Activated B cell treated with CpG ODN at 0.5 μM for 24 hours (primary cell): ENCODE measurements around the gene KCNK3. TPM values are rescaled to one million over a fixed set of nuclear protein-coding genes. Genes with fewer than 3 reads are reported as not detected.
"Not testable (repeated sequence)": the region's sequence is repeated elsewhere in the genome, so short reads cannot be mapped to it uniquely, and the experiment has no call there.

Experiments used
- ATAC-seq: fragments of 200-7000 bp; cut with Tn5 transposase; one replicate; pipeline ENCODE4 v1.10.0; 2021; ENCODE audit warnings: low read depth, mild to moderate bottlenecking, moderate library complexity
- CTCF ChIA-PET: fragments of 350-600 bp; sonication (Branson Sonifier 250); formaldehyde crosslinking; loops from one replicate; lab custom pipeline; 2021; ENCODE audit warnings: antibody characterized with exemption; lab: Charles Lee
- POLR2A ChIA-PET: fragments of 350-600 bp; sonication (Branson Sonifier 250); formaldehyde crosslinking; loops from one replicate; lab custom pipeline; 2021; ENCODE audit warnings: antibody characterized with exemption; lab: Charles Lee
- DNase-seq: peaks from one replicate; pipeline ENCODE4 v3.0.0; 2022
- H3K27ac Mint-ChIP-seq: one replicate; pipeline ENCODE4 v1.8.0; 2020; ENCODE audit warnings: mixed read lengths
- H3K27me3 Mint-ChIP-seq: one replicate; pipeline ENCODE4 v1.8.0; 2021; ENCODE audit warnings: mixed read lengths
- H3K36me3 Mint-ChIP-seq: one replicate; pipeline ENCODE4 v1.8.0; 2021; ENCODE audit warnings: low read depth, mixed read lengths
- H3K4me1 Mint-ChIP-seq: one replicate; pipeline ENCODE4 v1.8.0; 2021; ENCODE audit warnings: mixed read lengths
- H3K4me3 Mint-ChIP-seq: one replicate; pipeline ENCODE4 v1.8.0; 2020; ENCODE audit warnings: mild to moderate bottlenecking, mixed read lengths
- H3K9me3 Mint-ChIP-seq: one replicate; pipeline ENCODE4 v1.8.0; 2020; ENCODE audit warnings: mixed read lengths
- CTCF ChIP-seq: fragments of 200-600 bp; IDR thresholded peaks from one replicate; pipeline ENCODE4 v1.8.0; 2022; ENCODE audit warnings: antibody characterized with exemption, mild to moderate bottlenecking
- intact Hi-C: fragments of 100-400 bp; cut with micrococcal nuclease; formaldehyde crosslinking; loops from one replicate; pipeline ENCODE4 v1.15.1; 2024
- total RNA-seq: library from RNA; stranded (reverse); gene quantifications from 2 replicates; pipeline ENCODE4 v1.2.3, GENCODE V29; 2022

Gene KCNK3
- total RNA-seq, 1 donor from 2014 or later: not detected

- H3K27ac Mint-ChIP-seq: no peak overlapping the region
- peaks cover 13% of the 10 kb centered on the region for H3K27me3 Mint-ChIP-seq
- H3K36me3 Mint-ChIP-seq: no peaks in the 10 kb centered on the region
- no peak for TF ChIP-seq CTCF
- no peak overlapping the region for H3K4me3 Mint-ChIP-seq
- no peaks in the 10 kb centered on the region for H3K4me1 Mint-ChIP-seq
- CTCF ChIA-PET: no interaction called here
- POLR2A ChIA-PET: no interaction called here
- no peak for ATAC-seq
- no peak for DNase-seq
- intact Hi-C loops: no loop called here
- H3K9me3 Mint-ChIP-seq: no peaks in the 10 kb centered on the region
Measured at GRCh38 chr2:26651799-26652198, 40.7 kb upstream of the KCNK3 start.

- H3K27me3 Mint-ChIP-seq: peaks cover 13% of the 10 kb centered on the region
- H3K9me3 Mint-ChIP-seq: no peaks in the 10 kb centered on the region
- no peak overlapping the region for H3K4me3 Mint-ChIP-seq
- DNase-seq: no peak
- no peaks in the 10 kb centered on the region for H3K4me1 Mint-ChIP-seq
- POLR2A ChIA-PET: no interaction called here
- CTCF ChIA-PET: no interaction called here
- ATAC-seq: no peak
- H3K36me3 Mint-ChIP-seq: no peaks in the 10 kb centered on the region
- no peak overlapping the region for H3K27ac Mint-ChIP-seq
- no peak for TF ChIP-seq CTCF
- intact Hi-C loops: no loop called here
Measured at GRCh38 chr2:26652361-26653041, 40.0 kb upstream of the KCNK3 start.

GRCh38 chr2:26653207-26654060 is 39.1 kb upstream of the KCNK3 start:
- H3K36me3 Mint-ChIP-seq: no peaks in the 10 kb centered on the region
- H3K4me1 Mint-ChIP-seq: no peaks in the 10 kb centered on the region
- intact Hi-C loops: no loop called here
- no peak for TF ChIP-seq CTCF
- ATAC-seq: no peak
- CTCF ChIA-PET: no interaction called here
- H3K27ac Mint-ChIP-seq: no peak overlapping the region
- no peak for DNase-seq
- POLR2A ChIA-PET: no interaction called here
- no peak overlapping the region for H3K4me3 Mint-ChIP-seq
- H3K27me3 Mint-ChIP-seq: peaks cover 13% of the 10 kb centered on the region
- peaks cover 2% of the 10 kb centered on the region for H3K9me3 Mint-ChIP-seq

GRCh38 chr2:26654061-26654340 is 38.5 kb upstream of the KCNK3 start:
- Mint-ChIP-seq H3K4me3 (no peak overlapping the region), H3K9me3 (peaks cover 3% of the 10 kb centered on the region), H3K4me1 (no peaks in the 10 kb centered on the region), H3K36me3 (no peaks in the 10 kb centered on the region), H3K27me3 (peaks cover 18% of the 10 kb centered on the region), H3K27ac (no peak overlapping the region)
- CTCF ChIA-PET: no interaction called here
- TF ChIP-seq CTCF: no peak
- DNase-seq (no peak), ATAC-seq (no peak)
- intact Hi-C loops: no loop called here
- POLR2A ChIA-PET: no interaction called here

- H3K9me3 Mint-ChIP-seq: peaks cover 13% of the 10 kb centered on the region
- H3K27ac Mint-ChIP-seq, H3K4me1 Mint-ChIP-seq, intact Hi-C loops, POLR2A ChIA-PET, DNase-seq, ATAC-seq, H3K36me3 Mint-ChIP-seq, H3K4me3 Mint-ChIP-seq: not testable (repeated sequence)
- peaks cover 15% of the 10 kb centered on the region for H3K27me3 Mint-ChIP-seq
- CTCF ChIA-PET: interaction anchor here (0.7 kb wide), 1 partner anchor 34 kb away, joined by 3 read pairs; no protein-coding TSS in a partner anchor
Measured at GRCh38 chr2:26655120-26655519, 37.4 kb upstream of the KCNK3 start.
